Dermis microvascular lymphatic vessel endothelial cell (primary cell): ENCODE data around the gene N4BP2. TPM values are rescaled to one million over a fixed set of nuclear protein-coding genes. Genes with fewer than 3 reads are reported as not detected.

Experiments
- total RNA-seq: library from RNA; depleted of rRNA; stranded (reverse); fragments of >200 nt; gene quantifications from 2 replicates; pipeline ENCODE4 v1.2.1, GENCODE V29; 2014

N4BP2 gene
- total RNA-seq, 1 donor from 2014 or later, result 5.5 TPM

Other genes starting within 250 kb of the N4BP2 start
- 47.8 and 49.8 TPM in 2 replicates for gene PDS5A, start 78.9 kb upstream of the N4BP2 start, total RNA-seq
- gene RHOH, start 140.2 kb downstream of the N4BP2 start, total RNA-seq, result under 0.01 TPM in 1 of 2 replicates, not detected in the other